Fibroblast of skin of abdomen (primary cell): ENCODE results near the gene GADD45B.
"Not testable (repeated sequence)": the region's sequence is repeated elsewhere in the genome, so short reads cannot be mapped to it uniquely, and the experiment has no call there.

Source experiments
- DNase-seq: peaks from one replicate; pipeline ENCODE4 v3.0.0-alpha.2; 2013

GADD45B gene

DNA sequence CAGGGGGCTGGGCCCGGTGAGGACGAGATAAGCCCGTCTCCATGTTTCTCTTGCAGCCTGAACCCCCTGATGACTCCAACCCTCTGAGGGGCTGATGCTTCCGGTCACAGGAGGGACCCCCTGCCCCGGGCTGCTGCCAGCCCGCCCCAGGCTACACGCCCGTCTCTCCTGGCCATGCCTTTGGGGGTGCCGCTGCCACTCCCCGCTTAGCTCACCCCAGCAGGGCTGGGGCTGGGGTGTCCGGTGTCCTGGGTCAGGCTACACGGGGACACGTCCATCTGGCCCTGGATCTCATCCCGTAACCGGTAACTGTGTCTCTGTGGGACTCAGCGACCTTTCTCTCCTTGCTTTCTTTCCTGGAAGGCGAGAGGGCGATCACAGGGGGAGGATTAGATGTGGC lies 40.8 kb downstream of the GADD45B start:
- no peak for DNase-seq

DNA sequence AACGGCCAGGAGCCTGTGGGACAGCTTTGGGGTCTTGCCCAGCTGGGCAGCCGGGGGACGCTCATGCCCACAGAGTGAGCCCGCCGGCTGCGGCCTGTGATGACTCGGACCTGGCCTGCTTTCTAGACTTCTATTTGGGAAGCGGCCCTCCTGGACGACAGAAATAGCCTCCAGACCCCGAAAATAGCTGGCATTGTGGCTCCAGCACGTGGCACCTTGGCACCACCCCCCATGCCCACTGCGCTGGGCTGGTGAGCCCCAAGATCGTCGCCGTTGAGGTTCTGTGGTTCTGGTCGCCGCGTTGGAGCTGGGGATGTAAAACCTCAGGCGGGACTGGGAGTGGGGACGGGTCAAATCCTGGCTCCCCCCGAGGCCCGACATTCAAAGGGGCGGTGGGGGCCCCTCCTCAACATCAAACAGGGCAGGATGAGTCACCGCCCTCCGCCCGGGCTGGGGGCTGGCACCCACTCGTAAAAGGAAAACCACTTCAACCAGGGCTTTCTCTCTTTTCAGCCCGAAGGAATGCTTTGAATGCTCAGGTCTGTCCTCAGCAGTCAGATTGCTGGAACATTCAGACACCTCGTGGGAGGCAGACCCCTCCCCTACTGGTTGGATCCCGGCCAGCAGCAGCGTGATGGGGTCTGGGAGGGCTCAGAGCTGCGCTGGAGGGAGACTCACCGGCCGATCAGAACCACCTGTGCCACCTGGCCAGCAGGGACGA lies 42.1 kb downstream of the GADD45B start:
- peak; percentile 75 for DNase-seq

- DNase-seq, result not testable (repeated sequence)
Observed at GRCh38 chr19:2518856-2519255, 42.9 kb downstream of the GADD45B start.

DNA sequence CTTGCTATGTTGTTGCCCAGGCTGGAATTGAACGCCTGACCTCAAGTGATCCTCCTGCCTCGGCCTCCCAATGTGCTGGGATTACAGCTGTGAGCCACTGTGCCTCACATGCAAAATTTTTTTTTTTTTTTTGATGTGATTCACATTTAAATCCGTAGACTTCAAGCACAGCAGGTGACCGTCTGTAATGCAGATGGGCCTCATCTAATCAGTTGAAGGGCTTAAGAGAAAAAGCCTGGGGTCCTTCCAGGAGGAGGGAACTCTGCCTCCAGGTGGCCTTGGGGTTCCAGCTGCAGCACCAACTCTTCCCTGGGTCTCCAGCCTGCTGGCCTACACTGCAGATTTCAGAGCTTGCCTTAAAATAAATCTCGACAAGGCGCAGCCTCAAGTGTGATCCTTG lies 43.6 kb downstream of the GADD45B start:
- no peak for DNase-seq

- peak; percentile 94 for DNase-seq
Observed at GRCh38 chr19:2523630-2524311, 47.8 kb downstream of the GADD45B start.

GRCh38 chr19:2524361-2524839 lies 48.5 kb downstream of the GADD45B start:
- no peak for DNase-seq

GRCh38 chr19:2524840-2525723 lies 49.2 kb downstream of the GADD45B start:
- DNase-seq, result peak; percentile 73

- DNase-seq, result no peak
Observed at GRCh38 chr19:2527171-2527570, 51.2 kb downstream of the GADD45B start.

DNA sequence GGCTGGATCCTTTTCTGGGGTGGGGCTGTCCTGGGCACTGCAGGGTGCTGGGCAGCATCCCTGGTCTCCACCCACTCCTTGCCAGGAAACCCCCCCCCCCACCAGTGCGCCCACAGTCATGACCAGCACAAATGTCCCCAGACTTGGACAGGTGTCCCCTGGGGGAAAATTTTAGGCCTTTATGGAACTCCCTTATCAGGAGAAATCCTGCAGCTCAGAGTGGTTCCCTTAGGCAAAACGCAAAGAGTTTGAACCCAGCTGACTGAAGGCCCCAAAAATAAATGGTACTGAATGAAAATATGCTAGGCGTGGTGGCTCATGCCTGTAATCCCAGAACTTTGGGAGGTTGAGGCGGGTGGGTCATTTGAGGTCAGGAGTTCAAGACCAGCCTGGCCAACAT lies 51.8 kb downstream of the GADD45B start:
- DNase-seq, result no peak
